SK-N-MC (cell line): Measurements from ENCODE around the gene BPI.
"Not testable (repeated sequence)": the region's sequence is repeated elsewhere in the genome, so short reads cannot be mapped to it uniquely, and the experiment has no call there.

Experiments used
- DNase-seq: peaks from one replicate; pipeline ENCODE4 v3.0.0-alpha.2; 2011; ENCODE audit warnings: low read depth, low spot score
- H3K27ac ChIP-seq: fragments of 200-600 bp; sonication (generic); 2 replicates; pipeline ENCODE4 v1.5.1; 2016; ENCODE audit warnings: mixed run types
- H3K36me3 ChIP-seq: fragments of 200-600 bp; sonication (generic); 2 replicates; pipeline ENCODE4 v1.6.1; 2017; ENCODE audit warnings: antibody characterized with exemption, low read length, mixed read lengths; ENCODE audit not compliant: insufficient read depth
- H3K4me3 ChIP-seq: fragments of 200-600 bp; sonication (generic); 2 replicates; pipeline ENCODE4 v1.5.1; 2016
- H3K9ac ChIP-seq: fragments of 200-600 bp; sonication (generic); 2 replicates; pipeline ENCODE4 v1.8.0; 2017; ENCODE audit warnings: mixed run types, mixed read lengths; ENCODE audit not compliant: insufficient read length
- H3K9me3 ChIP-seq: fragments of 200-600 bp; sonication (generic); 2 replicates; pipeline ENCODE4 v1.6.1; 2017; ENCODE audit warnings: low read depth, mild to moderate bottlenecking, antibody characterized with exemption, low read length, moderate library complexity, mixed read lengths
- EZH2 ChIP-seq: fragments of 200-600 bp; sonication (generic); IDR thresholded peaks from one replicate; pipeline ENCODE4 v1.6.1; 2017; ENCODE audit warnings: antibody characterized with exemption
- FOXP2 ChIP-seq: optimal IDR thresholded peaks from 2 replicates; pipeline ENCODE3; 2011; ENCODE audit warnings: mild to moderate bottlenecking, moderate library complexity; ENCODE audit not compliant: insufficient read depth; ENCODE audit errors: extremely low read length, control extremely low read depth
- POLR2AphosphoS5 ChIP-seq: IDR thresholded peaks from 2 replicates; pipeline ENCODE4 v1.6.1; 2012; ENCODE audit warnings: mild to moderate bottlenecking, low read depth, low read length, borderline replicate concordance

Gene BPI

DNA sequence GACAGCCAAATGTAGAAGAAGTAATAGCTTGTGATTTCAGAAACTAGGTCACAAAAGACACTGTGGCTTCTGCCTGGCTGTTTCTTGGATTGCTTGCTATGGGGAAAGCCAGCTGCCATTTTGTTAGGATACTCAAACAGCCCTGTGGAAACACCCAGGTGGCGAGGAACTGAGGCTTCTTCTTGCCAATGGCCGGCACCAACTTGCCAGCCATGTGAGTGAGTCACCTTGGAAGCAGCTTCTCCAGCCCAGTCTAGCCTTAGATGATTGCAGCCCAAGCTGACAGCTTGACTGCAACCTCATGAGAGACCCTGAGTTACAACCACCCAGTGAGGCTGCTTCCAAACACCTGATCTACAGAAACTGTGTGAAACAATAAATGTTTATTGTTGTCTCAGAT is 31.6 kb upstream of the BPI start:
- no peak overlapping the region for H3K4me3 ChIP-seq
- no peak for TF ChIP-seq EZH2
- no peaks in the 10 kb centered on the region for H3K9me3 ChIP-seq
- no peaks in the 10 kb centered on the region for H3K36me3 ChIP-seq
- no peak overlapping the region for H3K27ac ChIP-seq
- no peak for DNase-seq
- no peak overlapping the region for H3K9ac ChIP-seq

DNA sequence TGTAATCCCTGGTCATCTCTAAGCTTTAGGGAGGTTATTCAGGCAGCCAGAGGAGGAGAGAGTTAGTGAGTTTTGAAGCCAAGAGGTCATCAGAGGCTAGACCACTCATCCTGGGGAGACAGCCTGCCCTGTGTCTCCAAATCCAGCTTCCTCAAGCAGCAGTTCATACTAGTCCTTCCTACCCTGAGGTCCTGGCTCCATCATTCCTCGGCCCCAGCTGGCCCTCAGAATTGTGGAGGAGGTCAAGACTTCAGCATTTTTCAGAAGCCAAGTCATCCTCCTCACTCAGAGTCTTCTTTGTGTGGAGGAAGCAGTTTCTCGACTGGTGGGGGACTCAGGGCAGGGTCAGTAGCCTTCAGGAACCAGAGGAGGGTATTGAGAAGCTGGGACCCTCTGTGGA is 31.0 kb upstream of the BPI start:
- Histone ChIP-seq H3K9me3 (no peaks in the 10 kb centered on the region), H3K27ac (no peak overlapping the region), H3K9ac (no peak overlapping the region), H3K4me3 (no peak overlapping the region), H3K36me3 (no peaks in the 10 kb centered on the region)
- no peak for TF ChIP-seq FOXP2
- TF ChIP-seq EZH2, result no peak
- TF ChIP-seq POLR2AphosphoS5, result no peak
- no peak for DNase-seq

DNA sequence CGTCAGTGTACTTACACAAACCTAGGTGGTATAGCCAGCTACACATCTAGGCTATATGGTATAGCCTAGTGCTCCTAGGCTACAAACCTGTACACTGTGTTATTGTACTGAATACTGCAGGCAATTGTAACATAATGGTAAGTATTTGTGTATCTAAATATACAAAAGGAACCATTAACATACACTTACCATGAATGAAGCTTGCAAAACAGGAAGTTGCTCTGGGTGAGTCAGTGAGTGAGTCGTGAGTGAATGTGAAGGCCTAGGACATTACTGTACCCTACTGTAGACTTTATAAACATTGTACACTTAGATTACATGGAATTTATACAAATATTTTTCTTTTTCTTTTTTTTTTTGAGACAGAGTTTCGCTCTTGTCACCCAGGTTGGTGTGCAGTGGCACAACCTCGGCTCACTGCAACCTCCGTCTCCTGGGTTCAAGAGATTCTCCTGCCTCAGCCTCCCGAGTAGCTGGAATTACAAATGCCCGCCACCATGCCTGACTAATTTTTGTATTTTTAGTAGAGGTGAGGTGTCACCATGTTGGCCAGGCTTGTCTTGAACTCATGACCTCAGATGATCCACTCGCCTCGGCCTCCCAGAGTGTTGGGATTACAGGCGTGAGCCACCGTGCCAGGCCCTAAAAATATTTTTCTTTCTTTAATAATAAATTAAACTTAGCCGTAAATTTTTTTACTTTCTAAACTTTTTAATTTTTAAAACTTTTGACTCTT is 28.0 kb upstream of the BPI start:
- no peak overlapping the region for H3K9ac ChIP-seq
- TF ChIP-seq POLR2AphosphoS5, result no peak
- no peak for TF ChIP-seq EZH2
- no peak for TF ChIP-seq FOXP2
- no peak for DNase-seq
- no peaks in the 10 kb centered on the region for H3K9me3 ChIP-seq
- no peak overlapping the region for H3K4me3 ChIP-seq
- H3K36me3 ChIP-seq, result no peaks in the 10 kb centered on the region
- H3K27ac ChIP-seq, result no peak overlapping the region

DNA sequence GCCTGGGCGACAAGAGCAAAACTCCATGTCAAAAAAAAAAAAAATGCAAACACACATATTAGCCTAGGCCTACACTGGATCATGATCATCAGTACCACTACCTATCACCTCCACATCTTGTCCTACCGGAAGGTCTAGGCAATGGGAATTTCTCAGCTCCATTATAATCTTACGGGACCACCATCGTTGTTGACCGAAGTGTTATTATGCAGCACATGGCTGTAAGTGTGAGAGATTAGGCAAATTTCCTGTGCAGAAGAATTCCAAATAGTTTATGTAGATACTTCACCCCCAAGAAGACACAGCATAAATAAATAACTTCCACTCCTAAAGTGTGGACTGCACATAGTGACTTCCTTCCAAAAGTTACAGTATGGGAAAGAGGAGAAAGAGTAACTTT is 26.7 kb upstream of the BPI start:
- DNase-seq, result no peak
- H3K27ac ChIP-seq, result no peak overlapping the region

DNA sequence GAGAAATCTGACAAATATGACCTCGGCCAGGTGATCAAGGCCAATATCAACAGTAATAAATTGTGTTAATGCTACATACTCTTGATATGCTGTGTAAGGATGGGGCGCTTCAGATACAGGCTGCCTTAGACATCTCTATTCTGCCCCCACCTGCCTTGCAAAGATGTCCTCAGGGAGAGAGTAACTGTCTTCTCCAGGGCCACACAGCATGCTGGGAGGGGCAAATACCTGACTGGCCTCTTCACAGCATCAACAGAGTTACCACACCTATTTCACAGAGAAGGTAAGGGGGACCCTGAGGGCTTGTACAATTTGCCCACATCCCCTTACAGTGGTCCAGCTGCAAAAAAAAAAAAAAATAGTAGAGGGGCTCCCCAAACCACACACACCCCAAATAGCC is 26.3 kb upstream of the BPI start:
- no peaks in the 10 kb centered on the region for H3K36me3 ChIP-seq
- no peak overlapping the region for H3K4me3 ChIP-seq
- no peak overlapping the region for H3K27ac ChIP-seq
- TF ChIP-seq EZH2 (no peak), FOXP2 (no peak), POLR2AphosphoS5 (no peak)
- H3K9me3 ChIP-seq, result no peaks in the 10 kb centered on the region
- DNase-seq, result no peak
- H3K9ac ChIP-seq, result no peak overlapping the region

More for the DNA sequence above, 26.7 kb upstream of the BPI start:
- H3K36me3 ChIP-seq, result no peaks in the 10 kb centered on the region
- H3K9me3 ChIP-seq, result no peaks in the 10 kb centered on the region
- H3K9ac ChIP-seq, result no peak overlapping the region
- TF ChIP-seq POLR2AphosphoS5 (no peak), FOXP2 (no peak), EZH2 (no peak)
- no peak overlapping the region for H3K4me3 ChIP-seq

DNA sequence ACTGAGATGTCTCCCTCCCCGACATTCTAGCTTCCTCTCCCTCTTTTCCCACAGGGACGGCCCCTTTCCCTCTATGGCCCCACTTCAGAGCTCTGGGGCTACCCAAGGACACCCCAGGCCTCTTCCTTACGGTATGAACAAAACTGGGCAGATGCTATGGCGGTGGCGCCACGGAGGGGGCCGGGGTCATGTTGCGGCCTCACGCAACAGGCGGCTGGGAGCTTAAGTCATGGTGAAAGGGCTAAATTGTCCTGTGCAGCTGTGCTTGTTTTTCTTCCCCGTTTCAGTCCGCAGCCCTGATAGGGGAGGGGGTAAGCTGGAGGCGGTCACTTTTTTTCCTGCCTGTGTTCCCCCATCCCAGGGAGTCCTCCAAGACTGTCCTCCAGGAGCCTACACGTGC is 25.8 kb upstream of the BPI start:
- TF ChIP-seq FOXP2, result no peak
- no peak for TF ChIP-seq POLR2AphosphoS5
- H3K27ac ChIP-seq, result no peak overlapping the region
- no peaks in the 10 kb centered on the region for H3K9me3 ChIP-seq
- no peaks in the 10 kb centered on the region for H3K36me3 ChIP-seq
- H3K4me3 ChIP-seq, result no peak overlapping the region
- no peak for DNase-seq
- H3K9ac ChIP-seq, result no peak overlapping the region

DNA sequence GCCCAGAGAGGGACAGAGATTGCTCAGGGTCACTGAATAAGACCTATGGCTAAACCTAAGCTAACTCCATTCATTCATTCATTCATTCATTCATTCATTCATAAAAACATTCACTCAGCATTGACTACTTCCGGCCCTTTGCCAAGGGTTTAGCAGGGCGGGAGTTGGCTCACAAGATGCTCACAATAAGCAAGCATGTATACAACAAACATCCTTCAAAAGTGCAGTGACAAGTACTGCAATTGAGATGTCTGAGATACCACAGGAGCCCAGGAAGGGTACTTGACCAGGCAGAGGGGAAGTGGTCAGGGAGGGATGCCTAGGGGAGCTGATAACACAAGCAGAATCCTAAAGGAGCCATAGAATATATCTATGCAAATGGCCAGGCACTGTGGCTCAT is 25.2 kb upstream of the BPI start:
- no peak overlapping the region for H3K4me3 ChIP-seq
- no peak for TF ChIP-seq POLR2AphosphoS5
- no peak for TF ChIP-seq EZH2
- no peak for TF ChIP-seq FOXP2

DNA sequence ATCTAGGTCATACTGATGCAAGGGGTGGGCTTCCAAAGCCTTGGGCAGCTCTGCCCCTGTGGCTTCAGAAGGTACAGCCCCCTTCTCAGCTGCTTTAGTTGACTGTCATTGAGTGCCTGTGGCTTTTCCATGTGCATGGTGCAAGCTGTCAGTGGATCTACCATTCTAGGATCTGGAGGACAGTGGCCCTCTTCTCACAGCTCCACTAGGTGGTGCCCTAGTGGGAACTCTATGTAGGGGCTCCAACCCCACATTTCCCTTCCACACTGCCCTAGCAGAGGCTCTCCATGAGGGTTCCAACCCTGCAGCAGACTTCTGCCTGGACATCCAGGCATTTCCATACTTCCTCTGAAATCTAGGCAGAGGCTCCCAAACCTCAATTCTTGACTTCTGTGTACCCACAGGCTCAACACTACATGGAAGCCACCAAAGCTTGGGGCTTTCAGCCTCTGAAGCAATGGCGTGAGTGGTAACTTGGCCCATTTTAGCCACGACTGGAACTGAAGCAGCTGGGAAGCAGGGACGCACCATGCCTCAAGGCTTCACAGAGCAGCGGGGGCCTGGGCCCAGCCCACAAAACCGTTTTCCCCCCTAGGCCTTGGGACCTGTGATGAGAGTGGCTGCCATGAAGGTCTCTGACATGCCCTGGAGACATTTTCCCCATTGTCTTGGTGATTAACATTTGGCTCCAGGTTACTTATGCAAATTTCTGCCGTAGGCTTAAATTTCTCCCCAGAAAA is 22.6 kb upstream of the BPI start:
- H3K9ac ChIP-seq, DNase-seq: not testable (repeated sequence)

More for the DNA sequence above, 25.2 kb upstream of the BPI start:
- DNase-seq, result no peak
- H3K36me3 ChIP-seq, result no peaks in the 10 kb centered on the region
- H3K9me3 ChIP-seq, result no peaks in the 10 kb centered on the region
- no peak overlapping the region for H3K27ac ChIP-seq
- H3K9ac ChIP-seq, result no peak overlapping the region

DNA sequence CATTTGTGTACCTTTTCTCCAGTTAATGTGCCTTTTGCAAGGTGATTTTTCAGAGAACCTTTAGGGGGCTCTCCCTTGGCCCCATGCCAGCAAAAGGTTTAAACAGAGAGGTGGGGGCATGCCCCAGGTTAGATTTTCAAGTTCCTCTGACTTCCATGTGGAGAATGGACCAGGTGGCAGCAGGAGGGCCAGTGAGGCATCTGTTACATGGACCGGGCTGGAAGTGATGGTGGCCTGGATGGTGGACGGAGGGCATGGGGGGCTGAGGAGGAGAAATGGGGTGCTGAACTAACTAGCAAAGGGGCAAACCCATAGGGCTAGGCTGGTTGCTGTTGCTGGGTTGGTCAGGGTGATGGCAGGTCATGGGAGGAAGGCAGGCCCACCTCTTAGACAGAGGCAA is 20.7 kb upstream of the BPI start:
- H3K27ac ChIP-seq, result no peak overlapping the region
- no peak overlapping the region for H3K9ac ChIP-seq
- no peak overlapping the region for H3K4me3 ChIP-seq
- no peaks in the 10 kb centered on the region for H3K9me3 ChIP-seq
- DNase-seq, result no peak
- TF ChIP-seq POLR2AphosphoS5 (no peak), FOXP2 (no peak), EZH2 (no peak)
- H3K36me3 ChIP-seq, result no peaks in the 10 kb centered on the region

More for the DNA sequence above, 22.6 kb upstream of the BPI start:
- not testable (repeated sequence) for H3K36me3 ChIP-seq, H3K4me3 ChIP-seq, H3K27ac ChIP-seq, H3K9me3 ChIP-seq

DNA sequence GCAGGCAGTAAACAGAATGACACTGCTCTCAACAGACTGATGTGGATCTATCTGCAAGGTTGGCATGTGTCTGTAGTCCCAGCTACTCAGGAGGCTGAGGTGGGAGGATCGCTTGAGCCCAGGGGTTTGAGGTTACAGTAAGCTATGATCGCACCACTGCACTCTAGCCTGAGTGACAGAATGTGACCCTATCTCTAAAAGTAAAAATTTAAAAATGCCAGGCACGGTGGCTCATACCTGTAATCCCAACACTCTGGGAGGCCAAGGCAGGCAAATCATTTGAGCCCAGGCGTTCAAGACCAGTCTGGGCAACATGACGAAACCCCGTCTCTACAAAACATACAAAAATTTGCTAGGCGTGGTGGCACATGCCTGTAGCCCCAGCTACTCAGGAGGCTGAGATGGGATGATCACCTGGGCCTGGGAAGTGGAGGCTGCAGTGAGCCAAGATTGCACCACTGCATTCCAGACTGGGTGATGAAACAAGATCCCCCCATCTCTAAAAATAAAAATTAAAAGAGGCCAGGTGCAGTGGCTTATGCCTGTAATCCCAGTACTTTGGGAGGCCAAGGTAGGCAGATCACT is 19.8 kb upstream of the BPI start:
- H3K27ac ChIP-seq, H3K4me3 ChIP-seq, H3K36me3 ChIP-seq, H3K9me3 ChIP-seq, DNase-seq, H3K9ac ChIP-seq: not testable (repeated sequence)
